ENCODE results near the gene ZNF423. TPM values are rescaled to one million over a fixed set of nuclear protein-coding genes. Genes with fewer than 3 reads are reported as not detected.
A peak's percentile ranks its signal among the peaks of the same experiment; 100 is the strongest.

The ZNF423 gene
- polyA plus RNA-seq, 1 of the 3 experiments (the other 2 are of a cell fraction) = 1.2 TPM

DNA sequence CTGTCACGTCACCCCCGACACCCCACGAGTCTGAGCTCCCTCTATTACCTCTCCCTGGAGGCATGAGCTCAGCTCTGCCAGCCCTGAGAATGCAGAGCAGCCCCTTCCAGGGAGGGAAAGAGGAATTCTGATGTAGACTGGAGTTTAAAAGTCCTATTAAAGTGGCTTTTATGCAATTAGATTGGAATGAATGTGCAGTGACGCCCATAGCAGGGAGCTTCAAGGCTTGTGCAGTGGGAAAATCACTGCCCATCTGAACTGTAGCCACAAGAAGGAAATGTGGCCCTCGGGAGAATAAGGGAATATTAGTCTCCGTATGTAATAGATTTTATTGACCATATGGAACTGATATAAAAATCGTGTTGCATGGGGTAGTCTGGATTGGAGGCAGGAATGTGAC is 66.9 kb downstream of the ZNF423 start:
- POLR2A ChIA-PET = interaction anchor here (0.5 kb wide), 1 partner anchor 11 kb away, joined by 3 read pairs; no protein-coding TSS in a partner anchor
- H3K79me2 ChIP-seq (ENCODE audit: insufficient read depth) = no peaks in the 10 kb centered on the region
- no peak overlapping the region for H3K4me2 ChIP-seq
- peaks cover 0 to 15% of the 10 kb centered on the region in 2 experiments; a peak in 1 of 4 replicates for H3K4me1 ChIP-seq (ENCODE audit: control insufficient read depth in 1 of 2, insufficient read depth in 2 of 2, low read depth in 1 of 2, low read length in 1 of 2)
- H3K9me2 ChIP-seq = no peaks in the 10 kb centered on the region
- no peak overlapping the region for H3K27ac ChIP-seq (ENCODE audit: low read depth in 2 of 2, low read length in 1 of 2)
- H3K4me3 ChIP-seq (ENCODE audit: low read depth in 2 of 2, low read length in 1 of 2) = no peak overlapping the region
- H3K9ac ChIP-seq = no peak overlapping the region
- no peaks in the 10 kb centered on the region for H3K27me3 ChIP-seq (ENCODE audit: insufficient read depth)
- no peaks in the 10 kb centered on the region for H3K36me3 ChIP-seq (replicated peaks in 1 of 2; ENCODE audit: control insufficient read depth in 1 of 2, insufficient read depth in 2 of 2, low read length in 1 of 2)
- WGBS (ENCODE audit: low lambda C conversion rate) = 39% methylated on average over 7 of the region's 7 CpGs
- CTCF ChIA-PET = interaction anchor here (0.7 to 1.5 kb wide), 2 partner anchors 24 to 58 kb away, joined by 3 to 4 read pairs; no protein-coding TSS in a partner anchor
- no peaks in the 10 kb centered on the region for H3K9me3 ChIP-seq
- TF ChIP-seq NRF1 (IDR thresholded peaks at IDR 0.05; ENCODE audit: low read depth, low read length) = no peak
- peak; percentile 24; the same call in 1 of the 2 replicates for TF ChIP-seq RCOR1 (IDR thresholded peaks at IDR 0.05; ENCODE audit: low read length)
- no peaks in the 10 kb centered on the region for H3F3A ChIP-seq (replicated peaks; ENCODE audit: insufficient read depth)
- no peaks in the 10 kb centered on the region for H4K20me1 ChIP-seq (ENCODE audit: insufficient read depth)
- no peak for DNase-seq
- no peak overlapping the region for H2AFZ ChIP-seq (ENCODE audit: low read depth)

DNA sequence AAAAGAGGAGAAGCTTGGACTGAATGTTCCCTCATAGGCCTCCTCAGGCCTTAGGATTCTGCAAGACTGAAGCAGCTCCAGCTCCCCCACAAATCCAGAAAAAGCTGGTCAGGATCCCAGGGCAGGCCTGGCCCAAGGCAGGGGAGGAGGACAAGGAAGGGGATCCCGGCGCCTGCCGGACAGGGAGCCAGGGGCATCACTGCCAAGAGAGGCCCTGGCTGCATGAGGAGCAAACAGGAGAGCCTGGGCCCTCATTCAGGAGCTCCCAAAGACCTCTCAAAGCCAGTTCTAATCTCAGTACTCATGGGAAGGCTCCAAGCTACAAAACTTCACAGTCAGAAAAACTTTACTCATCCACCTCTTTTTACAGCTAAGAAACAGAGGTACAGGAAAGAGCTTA is 67.3 kb downstream of the ZNF423 start:
- peaks cover 0 to 15% of the 10 kb centered on the region in 2 experiments; a peak in 1 of 4 replicates for H3K4me1 ChIP-seq (ENCODE audit: control insufficient read depth in 1 of 2, insufficient read depth in 2 of 2, low read depth in 1 of 2, low read length in 1 of 2)
- H3K36me3 ChIP-seq (replicated peaks in 1 of 2; ENCODE audit: control insufficient read depth in 1 of 2, insufficient read depth in 2 of 2, low read length in 1 of 2) = no peaks in the 10 kb centered on the region
- no peak overlapping the region for H2AFZ ChIP-seq (ENCODE audit: low read depth)
- WGBS (ENCODE audit: low lambda C conversion rate) = 82% methylated on average over 3 of the region's 3 CpGs
- DNase-seq = no peak
- H4K20me1 ChIP-seq (ENCODE audit: insufficient read depth) = no peaks in the 10 kb centered on the region
- no peaks in the 10 kb centered on the region for H3K27me3 ChIP-seq (ENCODE audit: insufficient read depth)
- H3K79me2 ChIP-seq (ENCODE audit: insufficient read depth) = no peaks in the 10 kb centered on the region
- H3K27ac ChIP-seq (ENCODE audit: low read depth in 2 of 2, low read length in 1 of 2) = no peak overlapping the region
- H3F3A ChIP-seq (replicated peaks; ENCODE audit: insufficient read depth) = no peaks in the 10 kb centered on the region
- H3K9ac ChIP-seq = no peak overlapping the region
- no peaks in the 10 kb centered on the region for H3K9me3 ChIP-seq
- CTCF ChIA-PET = interaction anchor here (0.7 to 1.0 kb wide), 2 partner anchors 58 to 380 kb away, joined by 3 to 4 read pairs; no protein-coding TSS in a partner anchor
- no peak overlapping the region for H3K4me2 ChIP-seq
- H3K9me2 ChIP-seq = no peaks in the 10 kb centered on the region
- POLR2A ChIA-PET = interaction anchor here (0.5 kb wide), 1 partner anchor 12 kb away, joined by 3 read pairs; no protein-coding TSS in a partner anchor
- H3K4me3 ChIP-seq (ENCODE audit: low read depth in 2 of 2, low read length in 1 of 2) = no peak overlapping the region
- TF ChIP-seq, protein P1, sequence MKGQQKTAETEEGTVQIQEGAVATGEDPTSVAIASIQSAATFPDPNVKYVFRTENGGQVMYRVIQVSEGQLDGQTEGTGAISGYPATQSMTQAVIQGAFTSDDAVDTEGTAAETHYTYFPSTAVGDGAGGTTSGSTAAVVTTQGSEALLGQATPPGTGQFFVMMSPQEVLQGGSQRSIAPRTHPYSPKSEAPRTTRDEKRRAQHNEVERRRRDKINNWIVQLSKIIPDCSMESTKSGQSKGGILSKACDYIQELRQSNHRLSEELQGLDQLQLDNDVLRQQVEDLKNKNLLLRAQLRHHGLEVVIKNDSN (IDR thresholded peaks at IDR 0.05; ENCODE audit: borderline replicate concordance, low read depth) = no peak
- TF ChIP-seq TEAD4 (IDR thresholded peaks at IDR 0.05; ENCODE audit: borderline replicate concordance, insufficient read depth) = no peak
- TF ChIP-seq RFX5 (IDR thresholded peaks at IDR 0.05; ENCODE audit: low read length) = no peak
- TF ChIP-seq, protein P2, sequence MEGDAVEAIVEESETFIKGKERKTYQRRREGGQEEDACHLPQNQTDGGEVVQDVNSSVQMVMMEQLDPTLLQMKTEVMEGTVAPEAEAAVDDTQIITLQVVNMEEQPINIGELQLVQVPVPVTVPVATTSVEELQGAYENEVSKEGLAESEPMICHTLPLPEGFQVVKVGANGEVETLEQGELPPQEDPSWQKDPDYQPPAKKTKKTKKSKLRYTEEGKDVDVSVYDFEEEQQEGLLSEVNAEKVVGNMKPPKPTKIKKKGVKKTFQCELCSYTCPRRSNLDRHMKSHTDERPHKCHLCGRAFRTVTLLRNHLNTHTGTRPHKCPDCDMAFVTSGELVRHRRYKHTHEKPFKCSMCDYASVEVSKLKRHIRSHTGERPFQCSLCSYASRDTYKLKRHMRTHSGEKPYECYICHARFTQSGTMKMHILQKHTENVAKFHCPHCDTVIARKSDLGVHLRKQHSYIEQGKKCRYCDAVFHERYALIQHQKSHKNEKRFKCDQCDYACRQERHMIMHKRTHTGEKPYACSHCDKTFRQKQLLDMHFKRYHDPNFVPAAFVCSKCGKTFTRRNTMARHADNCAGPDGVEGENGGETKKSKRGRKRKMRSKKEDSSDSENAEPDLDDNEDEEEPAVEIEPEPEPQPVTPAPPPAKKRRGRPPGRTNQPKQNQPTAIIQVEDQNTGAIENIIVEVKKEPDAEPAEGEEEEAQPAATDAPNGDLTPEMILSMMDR (IDR thresholded peaks at IDR 0.05) = no peak
- TF ChIP-seq, protein P3, sequence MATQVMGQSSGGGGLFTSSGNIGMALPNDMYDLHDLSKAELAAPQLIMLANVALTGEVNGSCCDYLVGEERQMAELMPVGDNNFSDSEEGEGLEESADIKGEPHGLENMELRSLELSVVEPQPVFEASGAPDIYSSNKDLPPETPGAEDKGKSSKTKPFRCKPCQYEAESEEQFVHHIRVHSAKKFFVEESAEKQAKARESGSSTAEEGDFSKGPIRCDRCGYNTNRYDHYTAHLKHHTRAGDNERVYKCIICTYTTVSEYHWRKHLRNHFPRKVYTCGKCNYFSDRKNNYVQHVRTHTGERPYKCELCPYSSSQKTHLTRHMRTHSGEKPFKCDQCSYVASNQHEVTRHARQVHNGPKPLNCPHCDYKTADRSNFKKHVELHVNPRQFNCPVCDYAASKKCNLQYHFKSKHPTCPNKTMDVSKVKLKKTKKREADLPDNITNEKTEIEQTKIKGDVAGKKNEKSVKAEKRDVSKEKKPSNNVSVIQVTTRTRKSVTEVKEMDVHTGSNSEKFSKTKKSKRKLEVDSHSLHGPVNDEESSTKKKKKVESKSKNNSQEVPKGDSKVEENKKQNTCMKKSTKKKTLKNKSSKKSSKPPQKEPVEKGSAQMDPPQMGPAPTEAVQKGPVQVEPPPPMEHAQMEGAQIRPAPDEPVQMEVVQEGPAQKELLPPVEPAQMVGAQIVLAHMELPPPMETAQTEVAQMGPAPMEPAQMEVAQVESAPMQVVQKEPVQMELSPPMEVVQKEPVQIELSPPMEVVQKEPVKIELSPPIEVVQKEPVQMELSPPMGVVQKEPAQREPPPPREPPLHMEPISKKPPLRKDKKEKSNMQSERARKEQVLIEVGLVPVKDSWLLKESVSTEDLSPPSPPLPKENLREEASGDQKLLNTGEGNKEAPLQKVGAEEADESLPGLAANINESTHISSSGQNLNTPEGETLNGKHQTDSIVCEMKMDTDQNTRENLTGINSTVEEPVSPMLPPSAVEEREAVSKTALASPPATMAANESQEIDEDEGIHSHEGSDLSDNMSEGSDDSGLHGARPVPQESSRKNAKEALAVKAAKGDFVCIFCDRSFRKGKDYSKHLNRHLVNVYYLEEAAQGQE (IDR thresholded peaks at IDR 0.05; ENCODE audit: low read depth, low read length) = no peak
- no peak for TF ChIP-seq CHD2 (IDR thresholded peaks at IDR 0.05; ENCODE audit: low read length, partially characterized antibody)
- TF ChIP-seq RAD21 (IDR thresholded peaks at IDR 0.05; ENCODE audit: low read length) = no peak
- TF ChIP-seq FOSL2 (IDR thresholded peaks at IDR 0.05; ENCODE audit: borderline replicate concordance, low read depth) = no peak
- no peak for TF ChIP-seq FOXJ3 (CRISPR knock-in tag; IDR thresholded peaks at IDR 0.05)
- no peak for TF ChIP-seq RCOR1 (IDR thresholded peaks at IDR 0.05; ENCODE audit: low read length)
- TF ChIP-seq, protein P4, sequence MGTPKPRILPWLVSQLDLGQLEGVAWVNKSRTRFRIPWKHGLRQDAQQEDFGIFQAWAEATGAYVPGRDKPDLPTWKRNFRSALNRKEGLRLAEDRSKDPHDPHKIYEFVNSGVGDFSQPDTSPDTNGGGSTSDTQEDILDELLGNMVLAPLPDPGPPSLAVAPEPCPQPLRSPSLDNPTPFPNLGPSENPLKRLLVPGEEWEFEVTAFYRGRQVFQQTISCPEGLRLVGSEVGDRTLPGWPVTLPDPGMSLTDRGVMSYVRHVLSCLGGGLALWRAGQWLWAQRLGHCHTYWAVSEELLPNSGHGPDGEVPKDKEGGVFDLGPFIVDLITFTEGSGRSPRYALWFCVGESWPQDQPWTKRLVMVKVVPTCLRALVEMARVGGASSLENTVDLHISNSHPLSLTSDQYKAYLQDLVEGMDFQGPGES (IDR thresholded peaks at IDR 0.05; ENCODE audit: low read depth, low read length) = no peak
- no peak for TF ChIP-seq TCF12 (IDR thresholded peaks at IDR 0.05)
- TF ChIP-seq RXRA (IDR thresholded peaks at IDR 0.05; ENCODE audit: borderline replicate concordance, low read depth) = no peak
- TF ChIP-seq TAF1 (IDR thresholded peaks at IDR 0.05; ENCODE audit: borderline replicate concordance, low read depth, low read length) = no peak
- no peak for TF ChIP-seq EP300 (IDR thresholded peaks at IDR 0.05; ENCODE audit: borderline replicate concordance in 1 of 2, low read depth in 1 of 2, low read length in 1 of 2)
- no peak for TF ChIP-seq YY1 (IDR thresholded peaks at IDR 0.05; ENCODE audit: low read depth)
- no peak for TF ChIP-seq FOXM1 (IDR thresholded peaks at IDR 0.05; ENCODE audit: low read depth)
